ENCODE results near the gene HIBADH. TPM values are rescaled to one million over a fixed set of nuclear protein-coding genes. Genes with fewer than 3 reads are reported as not detected.
"Not testable (repeated sequence)": the region's sequence is repeated elsewhere in the genome, so short reads cannot be mapped to it uniquely, and the experiment has no call there.

HIBADH gene
- total RNA-seq, 1 donor from 2014 or later: 53.0 TPM

- no peak for DNase-seq (ENCODE audit: low spot score)
Observed at GRCh38 chr7:27680610-27681009, 17.9 kb upstream of the HIBADH start.

- no peak for DNase-seq (ENCODE audit: low spot score)
Observed at GRCh38 chr7:27678617-27679260, 16.1 kb upstream of the HIBADH start.

- peak; percentile 17 for DNase-seq (ENCODE audit: low spot score)
Observed at GRCh38 chr7:27677912-27678612, 15.4 kb upstream of the HIBADH start.

- not testable (repeated sequence) for DNase-seq (ENCODE audit: low spot score)
Observed at GRCh38 chr7:27674126-27674525, 11.4 kb upstream of the HIBADH start.

- DNase-seq (ENCODE audit: low spot score): no peak
Observed at GRCh38 chr7:27671675-27672074, 9.0 kb upstream of the HIBADH start.

GRCh38 chr7:27670676-27671075 lies 8.0 kb upstream of the HIBADH start:
- DNase-seq (ENCODE audit: low spot score): no peak

GRCh38 chr7:27670177-27670576 lies 7.5 kb upstream of the HIBADH start:
- DNase-seq (ENCODE audit: low spot score): no peak

- no peak for DNase-seq (ENCODE audit: low spot score)
Observed at GRCh38 chr7:27665531-27665930, 2.8 kb upstream of the HIBADH start.

- no peak for DNase-seq (ENCODE audit: low spot score)
Observed at GRCh38 chr7:27663989-27664331, 1.3 kb upstream of the HIBADH start.

GRCh38 chr7:27661811-27662489 lies 733 bp downstream of the HIBADH start:
- no peak for DNase-seq (ENCODE audit: low spot score)

GRCh38 chr7:27656724-27657123 lies 6.0 kb downstream of the HIBADH start:
- no peak for DNase-seq (ENCODE audit: low spot score)

GRCh38 chr7:27655184-27655583 lies 7.5 kb downstream of the HIBADH start:
- DNase-seq (ENCODE audit: low spot score): no peak

- no peak for DNase-seq (ENCODE audit: low spot score)
Observed at GRCh38 chr7:27652518-27652917, 10.2 kb downstream of the HIBADH start.

- DNase-seq (ENCODE audit: low spot score): no peak
Observed at GRCh38 chr7:27651702-27652101, 11.0 kb downstream of the HIBADH start.

GRCh38 chr7:27650283-27650682 lies 12.4 kb downstream of the HIBADH start:
- DNase-seq (ENCODE audit: low spot score): no peak

GRCh38 chr7:27647489-27647888 lies 15.2 kb downstream of the HIBADH start:
- DNase-seq (ENCODE audit: low spot score): no peak

- no peak for DNase-seq (ENCODE audit: low spot score)
Observed at GRCh38 chr7:27647046-27647445, 15.6 kb downstream of the HIBADH start.

- no peak for DNase-seq (ENCODE audit: low spot score)
Observed at GRCh38 chr7:27642271-27642670, 20.4 kb downstream of the HIBADH start.

- DNase-seq (ENCODE audit: low spot score): no peak
Observed at GRCh38 chr7:27641581-27642230, 21.0 kb downstream of the HIBADH start.

GRCh38 chr7:27640884-27641574 lies 21.7 kb downstream of the HIBADH start:
- peak; percentile 35 for DNase-seq (ENCODE audit: low spot score)

- peak; percentile 25 for DNase-seq (ENCODE audit: low spot score)
Observed at GRCh38 chr7:27639851-27640250, 22.8 kb downstream of the HIBADH start.

- DNase-seq (ENCODE audit: low spot score): not testable (repeated sequence)
Observed at GRCh38 chr7:27639048-27639447, 23.6 kb downstream of the HIBADH start.
